ENCODE results near the gene KIAA0408.

- TF ChIP-seq EZH2 (IDR thresholded peaks at IDR 0.05; ENCODE audit: low read depth) (no peak), CTCF (conservative IDR thresholded peaks at IDR 0.05) (peak; percentile 66; the same call in 1 of the 2 replicates)
Measured at GRCh38 chr6:127420556-127420955, 38.6 kb downstream of the KIAA0408 start.
